SK-N-SH (cell line): ENCODE results near the gene PEF1.

ENCODE experiments used
- EZH2phosphoT487 ChIP-seq: fragments of 200-600 bp; sonication (generic); IDR thresholded peaks from 2 replicates; pipeline ENCODE4 v1.6.1; 2017; ENCODE audit warnings: low read depth, mixed run types, mild to moderate bottlenecking, antibody characterized with exemption, moderate library complexity, borderline replicate concordance
- PBX3 ChIP-seq: IDR thresholded peaks from 2 replicates; pipeline ENCODE4; 2012
- REST ChIP-seq: IDR thresholded peaks from 2 replicates; pipeline ENCODE4 v1.6.1; 2012; ENCODE audit warnings: mild to moderate bottlenecking, low read depth, low read length, moderate library complexity
- RFX5 ChIP-seq: IDR thresholded peaks from 2 replicates; pipeline ENCODE4 v1.6.1; 2012; ENCODE audit warnings: mild to moderate bottlenecking, improper control_type of control experiment, low read length
- SMC3 ChIP-seq: IDR thresholded peaks from 2 replicates; pipeline ENCODE4 v1.6.1; 2012; ENCODE audit warnings: low read depth, low read length, improper control_type of control experiment
- TAF1 ChIP-seq: IDR thresholded peaks from 2 replicates; pipeline ENCODE4 v1.6.1; 2012; ENCODE audit warnings: low read depth, mild to moderate bottlenecking, low read length, moderate library complexity, borderline replicate concordance
- TCF12 ChIP-seq: IDR thresholded peaks from 2 replicates; pipeline ENCODE4 v1.4.0; 2012

- TF ChIP-seq PBX3 = no peak
- no peak for TF ChIP-seq REST
- TF ChIP-seq TAF1 = no peak
- TF ChIP-seq RFX5 = no peak
- TF ChIP-seq SMC3 = no peak
- no peak for TF ChIP-seq EZH2phosphoT487
- no peak for TF ChIP-seq TCF12
Measured at GRCh38 chr1:31614414-31615005, 30.2 kb downstream of the PEF1 start.
